ENCODE measurements around the gene PTPRK.

The PTPRK gene

GRCh38 chr6:128465368-128466343 is 54.7 kb downstream of the PTPRK start:
- no peak for TF ChIP-seq CTCF (IDR thresholded peaks at IDR 0.05; ENCODE audit: insufficient read depth, missing control alignments)
- no peak for FAIRE-seq
- no peak for DNase-seq (ENCODE audit: insufficient read length, low spot score)

- FAIRE-seq = no peak
- no peak for TF ChIP-seq CTCF (IDR thresholded peaks at IDR 0.05; ENCODE audit: insufficient read depth, missing control alignments)
- DNase-seq (ENCODE audit: insufficient read length, low spot score) = no peak
Measured at GRCh38 chr6:128464790-128465189, 55.6 kb downstream of the PTPRK start.

DNA sequence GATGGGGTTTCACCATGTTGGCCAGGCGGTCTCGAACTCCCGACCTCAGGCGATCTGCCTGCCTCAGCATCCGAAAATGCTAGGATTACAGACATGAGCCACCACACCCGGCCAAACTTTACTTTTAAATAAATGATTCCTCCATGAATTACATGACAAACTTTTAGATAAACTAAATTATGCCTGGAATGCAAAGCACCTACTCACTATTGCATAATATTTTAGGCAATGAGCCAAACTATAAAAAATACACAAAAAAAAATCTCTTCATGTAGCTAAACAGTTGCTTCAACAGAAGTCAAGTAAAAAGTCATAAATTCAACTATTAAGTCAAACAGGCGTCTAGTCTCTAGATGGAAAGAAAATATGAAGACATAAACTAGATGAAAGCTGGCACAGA is 56.5 kb downstream of the PTPRK start:
- TF ChIP-seq CTCF (IDR thresholded peaks at IDR 0.05; ENCODE audit: insufficient read depth, missing control alignments) = no peak

GRCh38 chr6:128461501-128461900 is 58.9 kb downstream of the PTPRK start:
- FAIRE-seq (no peak), DNase-seq (ENCODE audit: insufficient read length, low spot score) (no peak)
- TF ChIP-seq CTCF (IDR thresholded peaks at IDR 0.05; ENCODE audit: insufficient read depth, missing control alignments) = no peak

More for the DNA sequence above, 56.5 kb downstream of the PTPRK start:
- FAIRE-seq (no peak), DNase-seq (ENCODE audit: insufficient read length, low spot score) (no peak)

DNA sequence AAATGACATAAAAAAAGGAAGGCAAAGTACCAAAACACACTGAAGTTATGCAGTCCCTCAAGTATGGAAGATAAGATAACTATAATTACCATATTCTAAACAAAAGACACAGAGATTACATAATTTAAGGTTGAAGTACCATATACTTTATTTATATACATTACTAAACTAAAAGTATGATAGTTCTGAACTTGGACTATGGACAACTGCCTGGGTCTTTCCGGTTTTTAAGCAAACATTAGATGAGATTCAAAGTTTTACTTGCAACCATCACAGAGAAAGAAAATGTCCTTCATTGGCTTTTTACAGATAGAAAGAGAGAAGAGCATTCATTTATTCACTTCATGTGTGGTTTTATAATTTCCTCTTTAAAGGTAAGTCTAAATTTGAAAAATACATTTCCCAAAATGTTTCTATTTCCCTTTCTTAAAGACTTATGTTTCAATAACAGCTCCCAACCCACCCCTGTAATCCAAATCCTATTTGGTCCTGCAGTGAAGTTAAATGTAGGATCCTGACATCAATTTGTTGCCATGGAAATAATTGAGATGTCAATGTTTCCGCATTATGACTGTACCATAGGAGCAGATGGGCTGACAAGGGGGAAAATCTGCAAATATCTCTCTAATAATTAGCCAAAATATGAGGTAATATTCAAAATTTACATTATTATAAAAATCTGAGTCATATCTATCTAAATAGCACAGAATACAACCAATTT is 63.7 kb downstream of the PTPRK start:
- FAIRE-seq = no peak

DNA sequence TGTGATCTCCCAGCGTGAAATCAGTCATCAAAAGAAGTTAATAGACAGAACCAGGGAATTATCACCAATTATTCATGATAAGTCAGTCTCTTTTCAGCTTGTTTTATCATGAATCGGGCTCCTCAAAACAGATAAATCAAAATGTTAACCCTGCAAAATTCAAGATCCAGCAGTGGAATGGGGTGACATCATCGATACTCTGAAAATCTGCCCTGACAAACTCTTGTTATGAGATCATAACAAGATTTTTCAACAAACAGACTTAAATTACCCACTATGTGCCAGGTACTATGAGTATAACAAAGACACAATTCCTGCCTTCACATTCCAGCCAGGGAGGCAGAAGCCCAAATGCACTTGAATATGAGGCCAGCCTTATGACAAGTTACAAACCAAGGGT is 64.4 kb downstream of the PTPRK start:
- DNase-seq (ENCODE audit: insufficient read length, low spot score) (no peak), FAIRE-seq (no peak)
- no peak for TF ChIP-seq CTCF (IDR thresholded peaks at IDR 0.05; ENCODE audit: insufficient read depth, missing control alignments)

More for the DNA sequence above, 63.7 kb downstream of the PTPRK start:
- TF ChIP-seq CTCF (IDR thresholded peaks at IDR 0.05; ENCODE audit: insufficient read depth, missing control alignments) = no peak
- no peak for DNase-seq (ENCODE audit: insufficient read length, low spot score)
